GM21390 (cell line): ENCODE results near the gene SPATA20.

Experiments used
- ATAC-seq: cut with Tn5 transposase; IDR thresholded peaks from one replicate; pipeline ENCODE4 v1.9.1; 2021; ENCODE audit not compliant: unreplicated experiment

Gene SPATA20

GRCh38 chr17:50547035-50547735 is at the start of gene SPATA20:
Gene SPATA20, plus strand, starts transcription at chr17:50547174. Its CDS starts 35 bp downstream, at chr17:50547209.
- ATAC-seq: peak; percentile 78

DNA sequence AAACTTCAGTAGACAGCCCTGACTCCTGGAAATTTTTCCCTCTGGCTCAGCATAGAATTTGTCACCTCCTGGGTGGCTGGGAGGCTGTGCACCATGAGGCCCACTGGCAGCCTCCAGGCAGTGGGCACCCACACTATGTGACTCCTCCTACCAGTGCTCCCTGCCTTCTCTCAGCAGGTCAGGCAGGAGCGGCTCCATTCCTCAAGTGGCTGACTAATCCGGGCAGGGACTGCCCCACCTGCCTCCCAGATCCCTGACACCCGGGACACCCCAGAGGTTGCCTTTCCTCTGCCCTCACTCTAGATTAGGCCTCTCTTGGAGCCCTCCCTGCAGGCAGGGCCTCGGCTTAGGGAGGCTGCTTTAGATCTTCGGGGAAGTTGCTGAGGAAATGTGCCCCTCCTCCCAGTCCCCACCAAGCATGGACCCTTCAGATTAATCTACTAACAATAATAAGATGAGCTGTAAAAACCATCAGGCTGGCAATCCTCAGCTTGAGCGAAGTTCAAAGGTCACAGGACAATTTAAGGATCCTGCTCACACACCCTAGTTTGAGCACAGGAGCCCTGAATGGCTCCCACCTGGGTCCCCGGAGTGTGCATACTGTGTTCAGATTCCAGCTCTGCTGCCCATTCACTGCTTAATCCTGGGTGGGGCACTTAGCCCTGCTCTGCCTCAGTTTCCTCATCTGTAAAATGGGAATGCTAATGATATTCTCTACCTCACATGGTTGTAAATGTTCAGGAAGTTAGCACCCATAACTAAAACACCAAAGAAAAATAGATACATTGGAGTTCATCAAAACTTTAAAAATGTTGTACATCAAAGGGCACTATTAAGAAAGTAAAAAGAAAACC is 48.7 kb upstream of the SPATA20 start:
- no peak for ATAC-seq

- ATAC-seq: no peak
These were observed 47.7 kb upstream of the SPATA20 start for GRCh38 chr17:50499270-50499669.

DNA sequence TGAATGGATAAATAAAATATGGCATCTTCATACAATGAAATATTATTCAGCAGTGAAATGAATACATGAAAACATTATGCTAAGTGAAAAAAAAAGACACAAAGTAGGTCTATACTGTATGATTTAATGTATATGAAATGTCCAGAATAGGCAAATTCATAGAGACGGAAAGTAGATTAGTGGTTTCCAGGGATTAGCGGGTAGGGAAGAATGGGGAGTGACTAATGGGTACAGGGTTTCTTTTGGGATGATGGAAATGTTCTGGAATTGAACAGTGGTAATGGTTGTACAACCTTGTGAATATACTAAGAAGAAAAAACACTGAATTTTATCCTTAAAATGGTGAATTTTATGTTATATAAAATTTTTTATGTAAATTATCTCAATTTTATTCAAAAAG is 47.3 kb upstream of the SPATA20 start:
- no peak for ATAC-seq

GRCh38 chr17:50501054-50501453 is 45.9 kb upstream of the SPATA20 start:
- ATAC-seq: no peak

DNA sequence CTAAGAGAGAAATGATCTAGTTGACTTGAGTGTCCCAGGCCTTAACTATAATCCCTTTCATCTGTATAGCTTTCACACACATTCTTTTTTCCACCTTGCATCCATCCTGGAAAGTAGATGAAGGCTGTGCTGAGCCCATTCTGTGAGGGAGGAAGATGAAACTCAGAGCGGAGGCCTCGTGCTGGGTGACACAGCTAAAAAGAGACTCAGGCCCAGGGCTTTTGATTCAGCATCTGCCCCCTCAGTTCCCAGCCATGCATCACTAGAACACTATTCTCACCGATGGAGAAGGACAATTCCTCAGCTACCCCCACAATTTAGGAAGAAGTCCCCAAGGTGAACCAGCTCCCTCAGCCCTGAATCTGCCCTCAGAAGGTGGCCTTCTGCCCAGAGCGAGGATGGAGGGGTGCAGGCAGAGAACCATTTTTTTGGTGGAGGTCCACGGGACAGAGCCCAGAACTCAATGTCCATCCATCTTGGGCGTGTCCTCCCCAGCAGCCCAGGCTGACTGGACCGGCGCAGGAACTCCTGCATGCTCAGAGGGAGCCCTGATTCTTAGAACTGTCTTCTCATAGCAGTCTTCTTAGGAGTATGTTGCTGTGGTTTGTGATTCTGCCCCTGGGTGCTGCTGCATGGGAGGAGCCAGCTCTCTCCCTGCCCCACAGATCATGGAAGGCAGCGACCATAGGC is 44.5 kb upstream of the SPATA20 start:
- ATAC-seq: no peak

DNA sequence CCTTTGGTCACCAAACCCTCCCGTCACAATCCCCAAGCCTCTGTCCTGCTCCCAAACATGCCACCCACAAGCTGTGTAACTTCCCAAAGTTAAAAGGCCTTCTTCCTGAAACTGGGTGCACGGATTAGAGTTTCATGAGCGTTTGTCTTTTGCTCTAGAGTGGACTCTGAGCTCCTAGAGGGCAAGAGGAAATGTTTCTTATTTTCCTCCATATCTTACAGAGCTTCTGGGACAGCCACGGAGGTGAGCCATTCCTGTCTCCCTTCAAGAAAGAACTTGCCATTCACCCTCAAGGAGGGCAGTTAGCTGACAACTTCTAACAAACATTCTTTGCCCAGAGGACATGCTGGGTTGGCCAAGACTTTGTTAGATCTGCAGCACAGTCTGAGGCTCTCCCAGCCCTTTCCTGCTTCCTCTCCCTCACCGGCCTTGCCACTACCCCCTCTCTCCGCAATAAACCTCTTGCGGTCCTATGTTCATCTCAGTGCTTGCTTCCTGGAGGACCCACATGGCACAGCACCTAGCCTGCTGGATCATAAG is 41.3 kb upstream of the SPATA20 start:
- ATAC-seq: no peak

GRCh38 chr17:50506298-50506697 is 40.7 kb upstream of the SPATA20 start:
- no peak for ATAC-seq

- no peak for ATAC-seq
These were observed 39.0 kb upstream of the SPATA20 start, which contains the start of gene MYCBPAP for GRCh38 chr17:50507871-50508572. Gene MYCBPAP, plus strand, starts transcription at chr17:50508439. Its CDS starts 236 bp downstream, at chr17:50508675.

GRCh38 chr17:50508573-50509460 is 38.2 kb upstream of the SPATA20 start:
- ATAC-seq: no peak

- peak; percentile 84 for ATAC-seq
These were observed 35.9 kb upstream of the SPATA20 start for GRCh38 chr17:50511058-50511457.

DNA sequence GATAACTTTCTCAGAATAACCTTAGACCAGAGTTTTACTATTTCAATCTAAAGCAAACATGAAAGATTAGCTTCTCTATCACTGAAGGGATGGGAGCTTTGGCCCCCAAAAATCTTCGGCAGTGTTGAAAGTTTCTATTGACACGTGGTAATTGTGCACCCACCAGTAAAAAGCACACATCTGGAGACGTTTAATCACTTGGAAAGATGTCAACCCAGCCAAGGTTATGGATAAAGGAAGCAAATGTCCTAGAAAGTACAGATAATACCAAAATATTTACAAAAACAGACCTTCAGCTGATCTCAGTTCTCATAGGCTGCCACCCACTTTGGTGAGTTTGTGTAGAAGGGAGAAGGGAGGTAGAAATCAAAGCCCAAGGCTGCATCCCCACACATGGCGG is 33.5 kb upstream of the SPATA20 start:
- no peak for ATAC-seq

DNA sequence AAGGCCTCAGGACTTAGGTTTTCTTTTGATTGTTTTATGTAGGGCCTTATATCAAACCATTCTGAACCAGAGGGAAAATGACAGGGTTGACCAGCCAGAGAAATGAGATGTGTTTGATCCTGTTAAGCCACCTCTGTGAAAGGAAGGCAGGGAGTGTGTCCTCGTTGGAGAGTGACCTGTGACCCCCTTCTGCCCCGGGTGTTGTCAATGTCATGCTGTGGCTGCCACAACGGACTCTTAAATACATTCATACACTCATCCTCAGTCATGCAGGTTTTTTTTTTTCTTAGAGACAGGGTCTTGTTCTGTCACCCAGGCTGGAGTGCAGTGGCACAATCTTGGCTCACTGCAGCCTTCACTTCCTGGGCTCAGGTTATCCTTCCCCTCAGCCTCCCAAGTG is 32.6 kb upstream of the SPATA20 start:
- ATAC-seq: no peak

GRCh38 chr17:50514936-50515702 is 31.9 kb upstream of the SPATA20 start:
- no peak for ATAC-seq

GRCh38 chr17:50517011-50517410 is 30.0 kb upstream of the SPATA20 start:
- ATAC-seq: no peak

GRCh38 chr17:50517504-50518383 is 29.2 kb upstream of the SPATA20 start:
- ATAC-seq: no peak

GRCh38 chr17:50518384-50519023 is 28.5 kb upstream of the SPATA20 start:
- ATAC-seq: no peak
